Tibial artery (tissue), 4 donors: ENCODE results near the gene MYL3.

ENCODE experiments used
- DNase-seq, 2 donors: peaks; one replicate each; pipeline ENCODE4 v3.0.0-alpha.2; 2019
- H3K27ac ChIP-seq, 2 donors: fragments of 200-600 bp; sonication (generic) in 1 of 2; 1 replicate in 1 of 2; 2 replicates in 1 of 2; pipeline ENCODE4 v1.5.1; 2018 to 2019; ENCODE audit warnings: mild to moderate bottlenecking in 1 of 2
- H3K27me3 ChIP-seq, 2 donors: fragments of 200-600 bp; sonication (generic) in 1 of 2; one replicate each; pipeline versions ENCODE4 v1.5.1 to v1.6.0; 2016 to 2019
- H3K36me3 ChIP-seq, 3 donors: fragments of 200-600 bp; sonication (generic) in 2 of 3; one replicate each; pipeline ENCODE4 v1.5.1; 2016 to 2019; ENCODE audit warnings: mild to moderate bottlenecking in 2 of 3
- H3K4me1 ChIP-seq, 4 donors: fragments of 200-600 bp; sonication (generic) in 2 of 4; 1 replicate in 3 of 4; 2 replicates in 1 of 4; pipeline ENCODE4 v1.5.1; 2016 to 2019
- H3K4me3 ChIP-seq, 2 donors: fragments of 200-600 bp; sonication (generic) in 1 of 2; 1 replicate in 1 of 2; 2 replicates in 1 of 2; pipeline ENCODE4 v1.5.1; 2018 to 2019; ENCODE audit warnings: mild to moderate bottlenecking in 2 of 2
- H3K9me3 ChIP-seq, 3 donors: fragments of 200-600 bp; sonication (generic) in 1 of 3; one replicate each; pipeline ENCODE4 v1.5.1; 2016 to 2019
- CTCF ChIP-seq, 2 experiments: fragments of 200-600 bp in 1 of 2; fragments of 450-650 bp in 1 of 2; IDR thresholded peaks; one replicate each; pipeline ENCODE4 v1.5.1; 2017 to 2019; ENCODE audit warnings: antibody characterized with exemption in 2 of 2, mild to moderate bottlenecking in 1 of 2, moderate library complexity in 1 of 2
- intact Hi-C: fragments of 100-400 bp; cut with DNase I; formaldehyde crosslinking; loops from one replicate; pipeline ENCODE4 v1.15.0; 2023; ENCODE audit warnings: low total_unique reads

Gene MYL3

GRCh38 chr3:46881596-46882376 is 18.5 kb upstream of the MYL3 start:
- Histone ChIP-seq H3K4me3 (peak overlapping the region; percentile 73 to 88), H3K27me3 (no peaks in the 10 kb centered on the region), H3K27ac (peak overlapping the region; percentile 92 to 96), H3K36me3 (no peaks in the 10 kb centered on the region), H3K4me1 (peaks cover 0 to 45% (median 27%) of the 10 kb centered on the region in 4 donors), H3K9me3 (no peaks in the 10 kb centered on the region)
- DNase-seq = no peak
- intact Hi-C loops = no loop called here
- TF ChIP-seq CTCF (IDR thresholded peaks at IDR 0.05) = no peak

- TF ChIP-seq CTCF (IDR thresholded peaks at IDR 0.05) = no peak
- Histone ChIP-seq H3K4me1 (peaks cover 0 to 45% (median 27%) of the 10 kb centered on the region in 4 donors), H3K27me3 (no peaks in the 10 kb centered on the region), H3K9me3 (no peaks in the 10 kb centered on the region), H3K36me3 (no peaks in the 10 kb centered on the region), H3K4me3 (peak overlapping the region; percentile 73 to 88), H3K27ac (peak overlapping the region; percentile 92 to 96)
- DNase-seq = no peak
- intact Hi-C loops = no loop called here
Measured at GRCh38 chr3:46880884-46881595, 17.8 kb upstream of the MYL3 start.

- Histone ChIP-seq H3K9me3 (no peaks in the 10 kb centered on the region), H3K27ac (peak overlapping the region; percentile 21 to 46), H3K4me3 (no peak overlapping the region), H3K4me1 (peaks cover 0 to 47% (median 31%) of the 10 kb centered on the region in 4 donors), H3K27me3 (no peaks in the 10 kb centered on the region), H3K36me3 (no peaks in the 10 kb centered on the region)
- DNase-seq = no peak
- no peak for TF ChIP-seq CTCF (IDR thresholded peaks at IDR 0.05)
- intact Hi-C loops = no loop called here
Measured at GRCh38 chr3:46878781-46879436, 15.7 kb upstream of the MYL3 start.

- peaks cover 0 to 49% (median 38%) of the 10 kb centered on the region in 4 donors for H3K4me1 ChIP-seq
Measured at GRCh38 chr3:46877406-46878125, 14.3 kb upstream of the MYL3 start, which contains the start of gene PTH1R. Gene PTH1R, plus strand, starts transcription at chr3:46877721. Its CDS starts 5,839 bp downstream, at chr3:46883560.

More at GRCh38 chr3:46877406-46878125, 14.3 kb upstream of the MYL3 start, which contains the start of gene PTH1R:
- DNase-seq = no peak
- Histone ChIP-seq H3K27ac (peak within 1 kb of the TSS; percentile 21 to 81), H3K4me3 (no peak within 1 kb of the TSS), H3K36me3 (no peaks in the 10 kb centered on the region), H3K9me3 (no peaks in the 10 kb centered on the region), H3K27me3 (no peaks in the 10 kb centered on the region)
- intact Hi-C loops = no loop called here
- no peak for TF ChIP-seq CTCF (IDR thresholded peaks at IDR 0.05)
